Right lobe of liver (tissue), 4 donors: Measurements from ENCODE around the gene PCED1A.

ENCODE experiments used
- POLR2A ChIP-seq: fragments of 450-650 bp; IDR thresholded peaks from one replicate; pipeline ENCODE4 v1.6.1; 2017; ENCODE audit warnings: antibody characterized with exemption, mild to moderate bottlenecking
- TF ChIP-seq, protein P1 (sequence below), 4 donors: fragments of 200-600 bp in 3 of 4; fragments of 450-650 bp in 1 of 4; IDR thresholded peaks; one replicate each; pipeline versions ENCODE4 v1.5.1 to v1.8.0; 2016 to 2022; ENCODE audit warnings: antibody characterized with exemption in 4 of 4, mild to moderate bottlenecking in 2 of 4
- donor health status: DM: no; HTN: no; CAD: no.
- donor health status: DM: no; HTN: no; CAD: no.
- donor health status: DM: no; HTN: yes; CAD: no.

GRCh38 chr20:2806351-2806701, 34.1 kb downstream of the PCED1A start:
- TF ChIP-seq, protein P1, sequence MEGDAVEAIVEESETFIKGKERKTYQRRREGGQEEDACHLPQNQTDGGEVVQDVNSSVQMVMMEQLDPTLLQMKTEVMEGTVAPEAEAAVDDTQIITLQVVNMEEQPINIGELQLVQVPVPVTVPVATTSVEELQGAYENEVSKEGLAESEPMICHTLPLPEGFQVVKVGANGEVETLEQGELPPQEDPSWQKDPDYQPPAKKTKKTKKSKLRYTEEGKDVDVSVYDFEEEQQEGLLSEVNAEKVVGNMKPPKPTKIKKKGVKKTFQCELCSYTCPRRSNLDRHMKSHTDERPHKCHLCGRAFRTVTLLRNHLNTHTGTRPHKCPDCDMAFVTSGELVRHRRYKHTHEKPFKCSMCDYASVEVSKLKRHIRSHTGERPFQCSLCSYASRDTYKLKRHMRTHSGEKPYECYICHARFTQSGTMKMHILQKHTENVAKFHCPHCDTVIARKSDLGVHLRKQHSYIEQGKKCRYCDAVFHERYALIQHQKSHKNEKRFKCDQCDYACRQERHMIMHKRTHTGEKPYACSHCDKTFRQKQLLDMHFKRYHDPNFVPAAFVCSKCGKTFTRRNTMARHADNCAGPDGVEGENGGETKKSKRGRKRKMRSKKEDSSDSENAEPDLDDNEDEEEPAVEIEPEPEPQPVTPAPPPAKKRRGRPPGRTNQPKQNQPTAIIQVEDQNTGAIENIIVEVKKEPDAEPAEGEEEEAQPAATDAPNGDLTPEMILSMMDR (IDR thresholded peaks at IDR 0.05): no peak
- no peak for TF ChIP-seq POLR2A
